ENCODE results near the gene CD44.

CD44 gene

GRCh38 chr11:35151683-35152280 lies 12.8 kb downstream of the CD44 start:
- Histone ChIP-seq H3K36me3 (no peaks in the 10 kb centered on the region), H3K27ac (no peak overlapping the region), H3K27me3 (ENCODE audit: insufficient read depth, low read depth, severe bottlenecking) (no peaks in the 10 kb centered on the region), H3K4me3 (ENCODE audit: low read depth, low read length) (no peak overlapping the region), H3K9me3 (ENCODE audit: severe bottlenecking) (peaks cover 3% of the 10 kb centered on the region)
- TF ChIP-seq CTCF (IDR thresholded peaks at IDR 0.05; ENCODE audit: low read depth, low read length) = no peak
- no peak for DNase-seq

GRCh38 chr11:35152575-35152974 lies 13.6 kb downstream of the CD44 start:
- no peak overlapping the region for H3K27ac ChIP-seq
- TF ChIP-seq CTCF (IDR thresholded peaks at IDR 0.05; ENCODE audit: low read depth, low read length) = no peak
- no peak for DNase-seq
- H3K27me3 ChIP-seq (ENCODE audit: insufficient read depth, low read depth, severe bottlenecking) = no peaks in the 10 kb centered on the region
- no peak overlapping the region for H3K4me3 ChIP-seq (ENCODE audit: low read depth, low read length)
- peaks cover 3% of the 10 kb centered on the region for H3K9me3 ChIP-seq (ENCODE audit: severe bottlenecking)
- H3K36me3 ChIP-seq = no peaks in the 10 kb centered on the region

GRCh38 chr11:35153280-35153679 lies 14.3 kb downstream of the CD44 start:
- H3K4me3 ChIP-seq (ENCODE audit: low read depth, low read length) = no peak overlapping the region

GRCh38 chr11:35154952-35155351 lies 16.0 kb downstream of the CD44 start:
- H3K27ac ChIP-seq = no peak overlapping the region
- H3K9me3 ChIP-seq (ENCODE audit: severe bottlenecking) = peaks cover 3% of the 10 kb centered on the region
- H3K4me3 ChIP-seq (ENCODE audit: low read depth, low read length) = no peak overlapping the region
- TF ChIP-seq CTCF (IDR thresholded peaks at IDR 0.05; ENCODE audit: low read depth, low read length) = no peak
- DNase-seq = no peak
- no peaks in the 10 kb centered on the region for H3K36me3 ChIP-seq
- no peaks in the 10 kb centered on the region for H3K27me3 ChIP-seq (ENCODE audit: insufficient read depth, low read depth, severe bottlenecking)

More at GRCh38 chr11:35153280-35153679, 14.3 kb downstream of the CD44 start:
- Histone ChIP-seq H3K27ac (no peak overlapping the region), H3K9me3 (ENCODE audit: severe bottlenecking) (peaks cover 3% of the 10 kb centered on the region), H3K27me3 (ENCODE audit: insufficient read depth, low read depth, severe bottlenecking) (no peaks in the 10 kb centered on the region), H3K36me3 (no peaks in the 10 kb centered on the region)
- TF ChIP-seq CTCF (IDR thresholded peaks at IDR 0.05; ENCODE audit: low read depth, low read length) = no peak
- DNase-seq = no peak

GRCh38 chr11:35155677-35156076 lies 16.7 kb downstream of the CD44 start:
- H3K27ac ChIP-seq = no peak overlapping the region
- H3K27me3 ChIP-seq (ENCODE audit: insufficient read depth, low read depth, severe bottlenecking) = no peaks in the 10 kb centered on the region
- no peak overlapping the region for H3K4me3 ChIP-seq (ENCODE audit: low read depth, low read length)
- DNase-seq = no peak
- TF ChIP-seq CTCF (IDR thresholded peaks at IDR 0.05; ENCODE audit: low read depth, low read length) = no peak
- peaks cover 3% of the 10 kb centered on the region for H3K9me3 ChIP-seq (ENCODE audit: severe bottlenecking)
- H3K36me3 ChIP-seq = no peaks in the 10 kb centered on the region
